MM.1S (cell line): ENCODE data around the gene YWHAQ.

Source experiments
- CTCF ChIP-seq: fragments of 300-600 bp; sonication (generic); IDR thresholded peaks from 2 replicates; pipeline ENCODE4 v1.5.1; 2016; ENCODE audit warnings: antibody characterized with exemption, low read length, mixed read lengths
- EZH2 ChIP-seq: fragments of 300-600 bp; sonication (generic); optimal IDR thresholded peaks from 2 replicates; pipeline ENCODE3; 2017; ENCODE audit warnings: low read depth, mild to moderate bottlenecking, antibody characterized with exemption, low read length, mixed read lengths
- EZH2phosphoT487 ChIP-seq: fragments of 300-600 bp; sonication (generic); IDR thresholded peaks from 2 replicates; pipeline ENCODE4 v1.6.1; 2018; ENCODE audit warnings: antibody characterized with exemption, low read length

GRCh38 chr2:9637330-9637729, 6.5 kb upstream of the YWHAQ start:
- TF ChIP-seq EZH2 (no peak), CTCF (no peak), EZH2phosphoT487 (no peak)
